ENCODE results near the gene RAB15.

GRCh38 chr14:64944041-64944440 is 28.1 kb downstream of the RAB15 start:
- no peak for TF ChIP-seq CTCF (IDR thresholded peaks at IDR 0.05)
- TF ChIP-seq EP300 (IDR thresholded peaks at IDR 0.05): no peak
